Stimulated activated CD8-positive, alpha-beta memory T cell treated with anti-CD3 and anti-CD28 coated beads, Interleukin-15, amount 100 ng/mL, for 4 hours (primary cell): ENCODE results near the gene SEMA5B.

Experiments used
- DNase-seq, 2 donors: peaks; one replicate each; pipeline ENCODE4 v3.0.0-alpha.2; 2020; ENCODE audit warnings: low read depth in 2 of 2

Gene SEMA5B

DNA sequence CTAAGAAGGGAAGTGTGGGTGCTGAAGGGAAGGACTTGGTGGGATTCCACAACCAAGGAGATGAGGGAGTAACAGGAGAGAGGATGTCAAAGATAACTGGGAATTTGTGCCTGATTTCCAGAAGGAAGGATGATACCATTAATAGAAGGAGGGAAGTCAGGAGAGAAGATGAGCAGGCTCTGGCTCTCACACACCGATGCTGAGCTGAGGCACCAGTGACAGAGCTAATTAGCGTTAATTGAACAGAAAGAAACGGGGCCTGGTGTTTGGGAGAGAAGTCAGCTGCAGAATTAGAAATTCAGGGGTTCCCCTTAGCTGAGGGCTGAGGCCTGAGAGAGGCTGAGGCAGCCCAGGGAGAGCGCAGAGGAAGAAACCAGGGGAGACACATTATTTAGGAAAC, 27.4 kb upstream of the SEMA5B start:
- no peak for DNase-seq

DNA sequence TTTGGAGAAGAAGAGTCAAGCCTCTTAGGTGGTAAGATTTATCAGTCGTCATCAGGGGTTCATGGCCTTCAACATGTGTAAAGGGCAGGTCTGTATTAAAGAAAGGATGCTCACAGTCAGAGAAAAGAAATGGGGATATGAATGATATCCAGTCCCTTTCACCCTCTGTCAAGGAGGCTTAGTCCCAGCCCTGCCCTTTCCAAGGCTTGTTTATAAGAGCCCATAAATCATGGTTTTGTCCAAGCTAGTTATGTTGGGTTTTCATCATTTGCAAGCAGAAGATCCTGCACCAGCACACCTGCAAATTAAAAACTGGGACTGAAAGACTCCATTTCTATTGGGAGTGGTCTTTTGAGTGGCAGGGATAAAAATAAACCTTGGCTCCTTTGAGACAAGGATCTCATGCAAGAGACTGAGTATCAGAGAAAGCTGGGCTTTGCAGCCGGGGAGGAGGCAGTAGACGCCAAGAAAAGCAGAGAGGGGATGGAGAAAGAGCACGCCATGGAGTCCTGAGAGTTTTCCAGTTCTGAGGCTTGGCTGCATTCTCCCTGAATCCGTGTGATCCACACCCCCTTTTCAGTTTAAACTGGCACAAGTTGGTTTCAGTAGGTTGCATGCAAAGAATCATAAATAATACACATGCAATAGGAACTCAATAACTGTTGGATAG, 26.7 kb upstream of the SEMA5B start:
- DNase-seq, result no peak

DNA sequence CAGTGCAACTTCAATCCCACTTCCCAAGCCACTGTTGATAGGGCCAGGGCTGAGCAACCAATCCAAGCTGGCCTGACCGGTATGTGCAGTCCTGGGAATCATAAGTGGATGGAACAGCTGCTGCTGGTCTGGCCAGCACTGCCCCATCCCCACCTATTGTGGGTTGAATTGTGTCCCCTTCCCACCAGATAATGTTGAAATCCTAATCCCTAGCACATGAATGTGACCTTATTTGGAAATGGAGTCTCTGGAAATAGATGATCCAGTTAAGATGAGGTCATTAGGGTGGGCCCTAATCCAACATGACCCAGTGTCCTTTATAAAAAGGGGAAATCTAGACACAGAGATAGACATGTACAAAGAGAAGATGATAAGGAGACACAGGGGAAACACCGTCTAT, 25.5 kb upstream of the SEMA5B start:
- no peak for DNase-seq

- DNase-seq, result no peak
Observed at GRCh38 chr3:123050666-123051065, 23.1 kb upstream of the SEMA5B start.

GRCh38 chr3:123048480-123049237, 21.1 kb upstream of the SEMA5B start:
- no peak for DNase-seq

GRCh38 chr3:123047062-123047319, 19.4 kb upstream of the SEMA5B start:
- DNase-seq, result no peak

- DNase-seq, result no peak
Observed at GRCh38 chr3:123046262-123047061, 18.9 kb upstream of the SEMA5B start.

DNA sequence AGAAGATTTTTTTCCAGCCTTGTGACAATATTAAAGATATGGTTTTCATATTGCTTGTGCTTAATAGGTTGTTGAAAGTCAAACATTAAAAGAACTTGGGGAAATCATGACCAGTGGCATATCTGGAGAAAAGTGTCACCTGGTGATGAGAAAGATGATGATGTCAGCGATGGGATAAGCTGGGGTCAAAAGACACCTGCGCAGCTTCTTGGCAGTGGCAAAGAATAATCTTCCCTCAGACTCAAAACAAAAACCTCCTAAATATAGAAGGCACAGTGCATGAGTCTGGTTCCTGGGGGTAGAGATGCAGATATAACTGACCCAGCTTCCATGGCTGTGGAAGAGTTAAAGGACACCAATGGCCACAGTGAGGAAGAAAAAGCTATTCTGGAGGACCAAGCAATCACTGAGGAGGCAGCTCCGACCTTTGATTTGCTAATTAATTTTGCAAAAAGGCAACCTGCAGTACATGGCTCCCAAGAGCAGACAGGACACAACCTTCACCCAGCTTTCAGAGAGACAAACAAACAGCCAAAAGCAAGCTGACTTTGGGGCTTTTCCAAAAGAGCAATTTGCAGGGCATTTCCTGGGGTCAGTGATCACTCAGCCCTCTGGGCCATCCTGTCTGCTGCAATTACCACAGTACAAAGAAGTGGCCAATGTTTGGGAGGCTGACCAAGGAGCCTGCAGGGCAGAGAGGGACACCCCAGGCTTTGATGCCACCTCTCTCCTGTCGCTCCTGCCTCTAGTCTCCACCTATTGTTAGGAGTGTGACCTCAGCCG, 17.6 kb upstream of the SEMA5B start:
- DNase-seq, result no peak

- no peak for DNase-seq
Observed at GRCh38 chr3:123042413-123042812, 14.8 kb upstream of the SEMA5B start.

DNA sequence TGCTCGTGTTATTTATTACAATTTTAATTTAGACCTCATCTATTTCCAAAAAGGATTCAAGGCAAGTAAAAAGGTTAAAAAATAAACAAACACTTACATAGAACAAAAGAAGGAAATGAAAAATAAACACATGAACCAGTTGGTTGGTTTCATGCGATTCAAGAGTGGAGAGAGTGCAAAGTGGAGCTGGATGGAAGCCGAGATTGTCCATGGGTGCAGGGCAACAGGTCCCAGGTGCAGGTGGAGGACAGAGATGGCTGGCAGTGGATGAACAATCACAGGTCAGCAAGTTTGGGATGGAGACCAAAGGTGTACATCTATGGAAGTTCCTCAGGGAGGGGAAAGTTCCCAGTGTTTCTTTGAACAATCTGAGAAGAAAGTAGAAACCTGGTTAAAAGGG, 11.6 kb upstream of the SEMA5B start:
- no peak for DNase-seq

- no peak for DNase-seq
Observed at GRCh38 chr3:123038751-123039150, 11.2 kb upstream of the SEMA5B start.

GRCh38 chr3:123037015-123037375, 9.4 kb upstream of the SEMA5B start:
- no peak for DNase-seq

DNA sequence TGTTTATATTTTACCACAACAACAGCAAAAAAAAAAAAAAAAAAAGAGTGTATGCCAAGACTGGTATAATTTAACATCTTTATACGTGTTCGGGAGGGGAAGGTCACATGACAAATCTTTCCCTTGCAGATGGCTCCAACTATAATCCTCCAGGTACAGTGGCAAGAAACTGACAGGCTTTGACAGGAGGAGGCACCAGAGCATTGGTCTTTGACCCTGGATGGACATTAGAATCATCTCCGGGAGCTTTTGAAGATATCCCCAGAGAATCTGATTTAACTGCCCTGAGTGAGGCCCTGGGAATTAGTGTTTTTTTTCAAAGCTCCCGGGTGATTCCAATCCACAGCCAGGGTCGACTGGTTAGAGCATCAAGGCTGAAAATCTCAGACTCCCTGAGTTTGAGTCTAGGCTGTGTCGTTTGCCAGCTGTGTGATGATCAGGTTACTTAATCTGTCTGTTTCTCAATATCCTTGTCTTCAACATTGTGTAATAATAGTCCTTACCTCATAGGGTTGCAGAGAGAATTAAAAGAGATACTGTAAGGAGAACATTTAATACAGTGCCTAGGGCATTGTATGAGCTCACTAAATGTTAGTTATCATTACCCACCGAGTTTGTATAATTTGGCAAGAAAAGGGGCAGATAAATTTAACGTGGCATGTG, 8.9 kb upstream of the SEMA5B start:
- no peak for DNase-seq

- DNase-seq, result no peak
Observed at GRCh38 chr3:123034996-123035395, 7.4 kb upstream of the SEMA5B start.

DNA sequence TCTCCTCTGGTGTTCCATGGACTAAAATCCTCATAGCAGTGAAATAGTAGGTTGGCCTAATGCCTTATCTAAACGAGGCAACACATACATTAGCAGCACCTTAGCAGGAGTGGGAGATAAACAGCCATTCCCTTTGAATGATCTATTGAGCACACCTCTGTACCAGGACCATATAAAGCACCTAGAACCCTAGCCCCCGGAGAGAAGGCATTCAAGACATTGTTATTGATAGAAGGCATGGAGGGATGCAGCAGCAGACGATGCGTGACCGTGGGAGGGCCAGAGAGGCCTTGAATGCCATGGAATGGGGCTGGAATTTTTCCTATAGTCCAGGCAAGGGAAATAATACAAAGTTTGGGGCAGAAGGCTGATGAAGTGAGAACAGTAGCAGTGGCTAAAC, 6.6 kb upstream of the SEMA5B start:
- DNase-seq, result no peak

- DNase-seq, result no peak
Observed at GRCh38 chr3:123032057-123032456, 4.5 kb upstream of the SEMA5B start.

- no peak for DNase-seq
Observed at GRCh38 chr3:123031051-123031450, 3.5 kb upstream of the SEMA5B start.

DNA sequence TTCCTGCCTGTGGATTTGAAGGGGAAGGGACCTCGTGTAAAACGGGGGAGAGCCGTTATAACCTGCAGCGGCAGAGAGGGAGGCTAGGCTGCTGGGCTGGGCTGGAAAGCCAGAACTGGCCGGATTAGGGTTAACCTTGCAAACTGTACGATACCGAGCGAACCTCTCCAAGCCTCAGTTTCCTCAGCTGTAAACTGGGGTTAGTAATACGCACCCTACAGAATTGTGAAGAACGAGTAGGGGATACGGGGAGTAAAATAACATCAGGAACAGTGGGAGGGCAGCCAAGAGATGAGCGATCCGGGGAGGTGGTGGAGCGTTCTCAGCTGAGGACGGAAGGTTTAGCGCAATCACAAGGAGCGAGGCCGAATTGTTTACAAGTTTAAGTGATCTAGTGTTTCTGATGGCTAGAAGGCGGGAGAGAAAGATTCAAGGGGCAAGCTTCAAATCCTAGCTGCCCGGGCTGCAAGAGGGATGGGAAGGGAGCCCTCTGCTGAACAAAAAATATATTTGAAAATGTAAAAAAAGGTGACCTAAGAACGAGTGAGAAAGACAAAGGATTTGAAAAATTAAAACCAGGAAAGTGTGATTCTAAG, 768 bp upstream of the SEMA5B start:
- DNase-seq, result no peak

DNA sequence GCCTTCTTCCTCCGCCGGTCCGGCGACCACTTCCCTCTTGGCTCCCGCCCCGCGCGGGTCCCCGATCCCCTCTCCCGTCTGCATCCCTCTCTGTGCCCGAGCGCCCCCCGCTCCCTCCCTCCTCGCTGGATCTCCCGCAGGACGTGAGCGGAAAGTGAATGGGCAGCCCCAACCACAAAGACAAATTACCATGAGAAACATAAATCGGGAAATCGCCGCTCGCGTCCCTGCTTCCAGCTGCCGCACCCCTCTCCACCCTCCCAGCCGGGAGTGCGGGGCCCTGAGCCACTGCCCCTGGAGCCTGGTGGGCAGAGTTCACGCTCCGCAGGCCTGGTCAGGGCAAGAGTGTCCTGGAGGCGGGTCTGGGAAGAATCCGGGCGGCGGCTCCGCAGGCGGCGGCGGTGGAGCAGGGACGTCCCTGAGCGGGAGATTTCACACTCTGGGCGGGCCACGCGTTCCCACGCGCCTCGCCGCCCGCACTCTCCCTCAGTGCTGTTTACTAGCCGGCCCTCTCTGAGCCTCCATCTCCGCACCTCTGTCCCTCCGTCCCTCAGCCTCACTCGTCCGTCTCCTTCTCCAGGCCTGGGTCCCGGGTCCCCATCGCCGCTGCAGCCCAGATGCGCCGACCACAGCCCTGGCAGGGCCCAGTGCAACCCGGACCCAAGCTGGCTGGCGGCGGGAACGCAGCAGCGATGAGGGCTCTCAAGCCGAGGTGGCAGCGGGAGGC, 835 bp downstream of the SEMA5B start:
- no peak for DNase-seq

GRCh38 chr3:123025642-123026521, 1.7 kb downstream of the SEMA5B start:
- no peak for DNase-seq
